Left ventricle myocardium inferior (tissue), 1 donor: ENCODE data around the gene MTMR4. TPM values are rescaled to one million over a fixed set of nuclear protein-coding genes. Genes with fewer than 3 reads are reported as not detected.
A peak's percentile ranks its signal among the peaks of the same experiment; 100 is the strongest.
"Not testable (repeated sequence)": the region's sequence is repeated elsewhere in the genome, so short reads cannot be mapped to it uniquely, and the experiment has no call there.

Experiments used
- DNase-seq: peaks from one replicate; pipeline ENCODE4 v3.0.0-alpha.2; 2020
- H3K27ac ChIP-seq: fragments of 200-600 bp; replicated peaks from 2 replicates; pipeline ENCODE4 v1.8.0; 2021
- H3K27me3 ChIP-seq: fragments of 200-600 bp; 2 replicates; pipeline ENCODE4 v1.8.0; 2021; ENCODE audit warnings: low read depth
- H3K36me3 ChIP-seq: fragments of 200-600 bp; 2 replicates; pipeline ENCODE4 v1.8.0; 2021
- H3K4me1 ChIP-seq: fragments of 200-600 bp; 2 replicates; pipeline ENCODE4 v1.8.0; 2021
- H3K4me3 ChIP-seq: fragments of 200-600 bp; 2 replicates; pipeline ENCODE4 v1.8.0; 2021; ENCODE audit warnings: mild to moderate bottlenecking, moderate library complexity
- H3K9me3 ChIP-seq: fragments of 200-600 bp; replicated peaks from 2 replicates; pipeline ENCODE4 v1.8.0; 2021
- intact Hi-C: fragments of 100-400 bp; cut with micrococcal nuclease; formaldehyde crosslinking; loops from one replicate; pipeline ENCODE4 v1.11.0; 2022
- total RNA-seq: library from RNA; stranded (reverse); fragmentation: NEBNext Ultra II Directional; extraction: Animal tissue kit (Norgen Biotek cat#: 25700); gene quantifications from one replicate; pipeline ENCODE4 v1.2.1, GENCODE V29; 2021
- TF ChIP-seq, protein P1 (sequence below): fragments of 200-600 bp; IDR thresholded peaks from 2 replicates; pipeline ENCODE4 v1.8.0; 2021; ENCODE audit warnings: antibody characterized with exemption, mild to moderate bottlenecking, borderline replicate concordance
- donor health status: DM: no; HTN: yes; CAD: no; lungs with severe emphysema.

Gene MTMR4
- total RNA-seq, 1 donor from 2014 or later = 24.0 TPM

DNA sequence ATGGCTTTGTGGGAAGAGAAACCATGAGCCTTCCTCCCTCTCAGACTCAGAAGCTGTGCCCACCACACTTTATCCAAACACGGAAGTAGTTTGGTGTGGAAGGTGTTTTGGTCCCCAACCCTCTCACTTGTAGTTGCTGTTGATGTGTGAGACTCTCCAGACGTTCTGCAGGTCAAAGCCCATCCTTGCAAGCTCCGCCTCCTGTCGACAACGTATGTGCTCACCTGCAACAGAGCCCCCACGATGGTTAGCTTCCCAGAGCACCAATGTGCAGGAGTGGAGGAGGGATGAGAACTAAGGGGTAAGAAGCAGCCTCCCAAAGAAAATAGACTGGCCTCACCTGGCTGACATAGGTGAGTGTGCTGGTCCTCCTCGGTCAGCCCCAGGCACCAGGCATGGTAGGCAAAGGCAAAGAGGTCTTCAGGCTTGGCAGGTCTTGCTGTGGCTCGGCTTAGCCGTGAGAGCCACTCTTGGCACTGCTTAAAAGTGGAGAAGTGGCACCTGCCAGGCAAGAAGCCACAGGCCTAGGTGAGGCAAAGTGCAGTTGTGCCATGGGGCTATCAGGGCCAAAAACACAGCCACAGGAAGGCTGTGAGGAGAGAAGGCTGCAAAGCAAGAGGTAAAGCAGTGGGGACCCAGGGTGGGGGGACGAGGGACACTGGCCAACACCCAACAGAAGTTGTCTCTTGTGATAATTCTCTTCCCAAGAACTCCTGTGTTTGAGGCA, 5.9 kb downstream of the MTMR4 start:
- no peak overlapping the region for H3K4me3 ChIP-seq
- intact Hi-C loops = no loop called here
- H3K36me3 ChIP-seq = peaks cover 96% of the 10 kb centered on the region
- TF ChIP-seq, protein P1, sequence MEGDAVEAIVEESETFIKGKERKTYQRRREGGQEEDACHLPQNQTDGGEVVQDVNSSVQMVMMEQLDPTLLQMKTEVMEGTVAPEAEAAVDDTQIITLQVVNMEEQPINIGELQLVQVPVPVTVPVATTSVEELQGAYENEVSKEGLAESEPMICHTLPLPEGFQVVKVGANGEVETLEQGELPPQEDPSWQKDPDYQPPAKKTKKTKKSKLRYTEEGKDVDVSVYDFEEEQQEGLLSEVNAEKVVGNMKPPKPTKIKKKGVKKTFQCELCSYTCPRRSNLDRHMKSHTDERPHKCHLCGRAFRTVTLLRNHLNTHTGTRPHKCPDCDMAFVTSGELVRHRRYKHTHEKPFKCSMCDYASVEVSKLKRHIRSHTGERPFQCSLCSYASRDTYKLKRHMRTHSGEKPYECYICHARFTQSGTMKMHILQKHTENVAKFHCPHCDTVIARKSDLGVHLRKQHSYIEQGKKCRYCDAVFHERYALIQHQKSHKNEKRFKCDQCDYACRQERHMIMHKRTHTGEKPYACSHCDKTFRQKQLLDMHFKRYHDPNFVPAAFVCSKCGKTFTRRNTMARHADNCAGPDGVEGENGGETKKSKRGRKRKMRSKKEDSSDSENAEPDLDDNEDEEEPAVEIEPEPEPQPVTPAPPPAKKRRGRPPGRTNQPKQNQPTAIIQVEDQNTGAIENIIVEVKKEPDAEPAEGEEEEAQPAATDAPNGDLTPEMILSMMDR = no peak
- no peak for DNase-seq
- H3K27me3 ChIP-seq = no peaks in the 10 kb centered on the region
- H3K9me3 ChIP-seq = no peaks in the 10 kb centered on the region
- peaks cover 18% of the 10 kb centered on the region for H3K4me1 ChIP-seq
- H3K27ac ChIP-seq = peak overlapping the region; percentile 59

DNA sequence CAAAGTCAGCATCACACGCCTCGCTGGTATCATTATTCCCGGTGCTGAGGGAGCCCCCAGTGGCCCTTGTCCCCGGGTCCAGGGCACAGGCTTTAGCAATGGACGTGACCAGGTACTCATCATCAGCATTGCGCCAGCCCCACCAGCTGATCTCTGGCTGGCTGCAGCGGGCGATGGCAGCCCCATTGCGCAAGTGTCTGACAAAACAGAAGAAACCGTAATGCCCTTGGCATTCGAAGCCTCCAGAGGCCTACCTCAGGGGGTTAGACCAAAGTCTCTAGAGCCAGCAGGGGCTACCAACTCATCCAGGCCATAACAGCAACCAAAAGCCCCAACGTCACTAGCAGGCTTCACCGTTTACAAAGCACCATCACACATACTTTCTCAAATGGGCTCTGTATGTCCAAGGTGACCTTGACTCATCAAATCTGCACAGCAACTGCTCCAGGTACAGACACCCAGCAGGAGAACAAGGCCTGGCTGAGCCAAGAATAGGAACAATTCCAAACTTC, 7.3 kb downstream of the MTMR4 start:
- no peak for DNase-seq
- Histone ChIP-seq H3K27me3 (no peaks in the 10 kb centered on the region), H3K9me3 (no peaks in the 10 kb centered on the region), H3K4me3 (no peak overlapping the region), H3K27ac (peak overlapping the region; percentile 59), H3K36me3 (peaks cover 99% of the 10 kb centered on the region), H3K4me1 (peaks cover 12% of the 10 kb centered on the region)
- intact Hi-C loops = no loop called here
- TF ChIP-seq, protein P1 = no peak

GRCh38 chr17:58506354-58507080, 7.9 kb downstream of the MTMR4 start:
- intact Hi-C loops = no loop called here
- H3K4me3 ChIP-seq = no peak overlapping the region
- H3K27ac ChIP-seq = peak overlapping the region; percentile 59
- no peak for DNase-seq
- H3K36me3 ChIP-seq = peaks cover 99% of the 10 kb centered on the region
- no peaks in the 10 kb centered on the region for H3K27me3 ChIP-seq
- peaks cover 12% of the 10 kb centered on the region for H3K4me1 ChIP-seq
- no peaks in the 10 kb centered on the region for H3K9me3 ChIP-seq
- TF ChIP-seq, protein P1 = no peak

- DNase-seq = no peak
- Histone ChIP-seq H3K27ac (peak overlapping the region; percentile 21), H3K4me3 (no peak overlapping the region)
Measured at GRCh38 chr17:58504826-58505351, 9.5 kb downstream of the MTMR4 start.

DNA sequence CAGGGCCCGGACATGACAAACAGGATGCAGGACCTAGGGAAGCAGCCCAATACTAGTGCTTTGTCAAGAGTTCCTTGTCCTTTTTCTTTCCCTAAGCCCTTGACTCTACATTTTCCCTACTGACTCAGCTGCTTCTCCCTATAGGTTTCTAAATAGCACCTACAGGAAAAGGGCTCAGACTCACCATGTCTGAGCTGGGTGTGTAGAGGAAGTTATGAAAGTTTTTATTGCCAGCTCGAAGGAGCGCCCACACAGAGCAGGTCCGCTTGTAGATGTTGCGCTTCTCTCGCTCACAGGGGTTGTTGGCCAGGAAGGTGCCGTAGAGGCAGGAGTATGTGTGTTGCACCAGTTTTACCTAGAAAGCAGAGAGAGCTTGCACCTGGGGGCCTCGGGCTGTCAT, 10.6 kb downstream of the MTMR4 start:
- Histone ChIP-seq H3K27me3 (no peaks in the 10 kb centered on the region), H3K4me3 (no peak overlapping the region), H3K36me3 (peaks cover 97% of the 10 kb centered on the region), H3K27ac (no peak overlapping the region), H3K4me1 (peaks cover 12% of the 10 kb centered on the region), H3K9me3 (no peaks in the 10 kb centered on the region)
- TF ChIP-seq, protein P1 = no peak
- intact Hi-C loops = no loop called here
- no peak for DNase-seq

More at GRCh38 chr17:58504826-58505351, 9.5 kb downstream of the MTMR4 start:
- Histone ChIP-seq H3K9me3 (no peaks in the 10 kb centered on the region), H3K4me1 (peaks cover 12% of the 10 kb centered on the region), H3K27me3 (no peaks in the 10 kb centered on the region), H3K36me3 (peaks cover 99% of the 10 kb centered on the region)
- TF ChIP-seq, protein P1 = no peak
- intact Hi-C loops = no loop called here

DNA sequence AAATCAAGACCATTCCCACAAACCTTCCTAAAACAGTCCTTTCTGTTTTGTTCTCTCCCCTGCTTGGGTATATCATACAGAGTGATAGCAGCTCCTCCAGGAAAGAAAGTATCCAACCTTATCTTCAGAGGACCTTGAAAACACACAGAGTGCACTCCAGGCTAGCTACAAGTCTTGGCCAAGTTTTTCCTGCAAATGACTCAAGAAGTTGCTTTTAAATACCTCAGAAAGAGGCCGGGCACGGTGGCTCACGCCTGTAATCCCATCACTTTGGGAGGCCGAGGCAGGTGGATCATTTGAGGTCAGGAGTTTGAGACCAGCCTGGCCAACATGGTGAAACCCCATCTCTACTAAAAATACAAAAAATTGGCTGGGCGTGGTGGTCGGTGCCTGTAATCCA, 11.3 kb downstream of the MTMR4 start:
- H3K27me3 ChIP-seq, H3K9me3 ChIP-seq, H3K4me3 ChIP-seq, intact Hi-C loops, H3K27ac ChIP-seq, DNase-seq: not testable (repeated sequence)
- Histone ChIP-seq H3K36me3 (peaks cover 94% of the 10 kb centered on the region), H3K4me1 (peaks cover 12% of the 10 kb centered on the region)
